Measurements from ENCODE around the gene TMEM258.

GRCh38 chr11:61766353-61766841, 26.0 kb downstream of the TMEM258 start:
- TF ChIP-seq, protein P1, sequence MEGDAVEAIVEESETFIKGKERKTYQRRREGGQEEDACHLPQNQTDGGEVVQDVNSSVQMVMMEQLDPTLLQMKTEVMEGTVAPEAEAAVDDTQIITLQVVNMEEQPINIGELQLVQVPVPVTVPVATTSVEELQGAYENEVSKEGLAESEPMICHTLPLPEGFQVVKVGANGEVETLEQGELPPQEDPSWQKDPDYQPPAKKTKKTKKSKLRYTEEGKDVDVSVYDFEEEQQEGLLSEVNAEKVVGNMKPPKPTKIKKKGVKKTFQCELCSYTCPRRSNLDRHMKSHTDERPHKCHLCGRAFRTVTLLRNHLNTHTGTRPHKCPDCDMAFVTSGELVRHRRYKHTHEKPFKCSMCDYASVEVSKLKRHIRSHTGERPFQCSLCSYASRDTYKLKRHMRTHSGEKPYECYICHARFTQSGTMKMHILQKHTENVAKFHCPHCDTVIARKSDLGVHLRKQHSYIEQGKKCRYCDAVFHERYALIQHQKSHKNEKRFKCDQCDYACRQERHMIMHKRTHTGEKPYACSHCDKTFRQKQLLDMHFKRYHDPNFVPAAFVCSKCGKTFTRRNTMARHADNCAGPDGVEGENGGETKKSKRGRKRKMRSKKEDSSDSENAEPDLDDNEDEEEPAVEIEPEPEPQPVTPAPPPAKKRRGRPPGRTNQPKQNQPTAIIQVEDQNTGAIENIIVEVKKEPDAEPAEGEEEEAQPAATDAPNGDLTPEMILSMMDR (IDR thresholded peaks at IDR 0.05), result no peak
- no peak for TF ChIP-seq POLR2A (IDR thresholded peaks at IDR 0.05)
